ENCODE results near the gene ATR. TPM values are rescaled to one million over a fixed set of nuclear protein-coding genes. Genes with fewer than 3 reads are reported as not detected.
A peak's percentile ranks its signal among the peaks of the same experiment; 100 is the strongest.
"Not testable (repeated sequence)": the region's sequence is repeated elsewhere in the genome, so short reads cannot be mapped to it uniquely, and the experiment has no call there.

ATR gene
- total RNA-seq, 1 donor from 2014 or later, result 16.7 TPM

GRCh38 chr3:142450189-142450588, 128.3 kb downstream of the ATR start:
- no peak for DNase-seq (ENCODE audit: low read depth in 2 of 2)

GRCh38 chr3:142447852-142448823, 130.4 kb downstream of the ATR start, which contains the start of gene XRN1:
Gene XRN1, minus strand, starts transcription at chr3:142448037. Its CDS starts 93 bp downstream, at chr3:142447944.
- peak; percentile 90 to 96 for DNase-seq (ENCODE audit: low read depth in 2 of 2)

- DNase-seq (ENCODE audit: low read depth in 2 of 2), result peak; percentile 28 to 66
These were observed 131.2 kb downstream of the ATR start for GRCh38 chr3:142447301-142447851.

- DNase-seq (ENCODE audit: low read depth in 2 of 2), result peak in 1 of 2 donors; percentile 18
These were observed 132.7 kb downstream of the ATR start for GRCh38 chr3:142445816-142446254.

GRCh38 chr3:142444343-142444742, 134.2 kb downstream of the ATR start:
- no peak for DNase-seq (ENCODE audit: low read depth in 2 of 2)

GRCh38 chr3:142443060-142443459, 135.5 kb downstream of the ATR start:
- not testable (repeated sequence) for DNase-seq (ENCODE audit: low read depth in 2 of 2)

- not testable (repeated sequence) for DNase-seq (ENCODE audit: low read depth in 2 of 2)
These were observed 138.9 kb downstream of the ATR start for GRCh38 chr3:142439499-142440220.

GRCh38 chr3:142438096-142438495, 140.4 kb downstream of the ATR start:
- DNase-seq (ENCODE audit: low read depth in 2 of 2), result not testable (repeated sequence)

- no peak for DNase-seq (ENCODE audit: low read depth in 2 of 2)
These were observed 141.5 kb downstream of the ATR start for GRCh38 chr3:142436951-142437585.

- DNase-seq (ENCODE audit: low read depth in 2 of 2), result peak in 1 of 2 donors; percentile 37
These were observed 144.0 kb downstream of the ATR start for GRCh38 chr3:142434503-142434902.

- no peak for DNase-seq (ENCODE audit: low read depth in 2 of 2)
These were observed 145.4 kb downstream of the ATR start for GRCh38 chr3:142433110-142433509.

- DNase-seq (ENCODE audit: low read depth in 2 of 2), result no peak
These were observed 149.0 kb downstream of the ATR start for GRCh38 chr3:142429582-142429981.

- DNase-seq (ENCODE audit: low read depth in 2 of 2), result no peak
These were observed 153.8 kb downstream of the ATR start for GRCh38 chr3:142424754-142425153.

GRCh38 chr3:142418926-142419592, 159.5 kb downstream of the ATR start:
- DNase-seq (ENCODE audit: low read depth in 2 of 2), result peak in 1 of 2 donors; percentile 53

- DNase-seq (ENCODE audit: low read depth in 2 of 2), result no peak
These were observed 161.2 kb downstream of the ATR start for GRCh38 chr3:142417302-142417701.

GRCh38 chr3:142400537-142400936, 178.0 kb downstream of the ATR start:
- DNase-seq (ENCODE audit: low read depth in 2 of 2), result not testable (repeated sequence)

Other genes with a start within 250 kb of the ATR start
- 24.7 and 33.5 TPM in 2 replicates for gene XRN1, start 130.7 kb downstream of the ATR start, total RNA-seq
- gene PLS1, start 17.7 kb upstream of the ATR start, total RNA-seq, result 0.38 and 1.2 TPM in 2 replicates
- gene TRPC1, start 145.3 kb upstream of the ATR start, total RNA-seq, result 4.0 and 5.2 TPM in 2 replicates

Data from dermis microvascular lymphatic vessel endothelial cell (primary cell).